DOHH2 (cell line): Measurements from ENCODE around the gene RNF133.

Experiments
- EZH2phosphoT487 ChIP-seq: fragments of 200-600 bp; sonication (generic); IDR thresholded peaks from 2 replicates; pipeline ENCODE4 v1.6.1; 2017; ENCODE audit warnings: borderline replicate concordance, mild to moderate bottlenecking, antibody characterized with exemption, low read length, moderate library complexity, mixed read lengths
- TF ChIP-seq, protein P1 (sequence below): fragments of 200-600 bp; sonication (generic); IDR thresholded peaks from one replicate; pipeline ENCODE4 v1.5.1; 2014; ENCODE audit warnings: antibody characterized with exemption, mild to moderate bottlenecking, low read depth, low read length; ENCODE audit not compliant: poor library complexity, severe bottlenecking

DNA sequence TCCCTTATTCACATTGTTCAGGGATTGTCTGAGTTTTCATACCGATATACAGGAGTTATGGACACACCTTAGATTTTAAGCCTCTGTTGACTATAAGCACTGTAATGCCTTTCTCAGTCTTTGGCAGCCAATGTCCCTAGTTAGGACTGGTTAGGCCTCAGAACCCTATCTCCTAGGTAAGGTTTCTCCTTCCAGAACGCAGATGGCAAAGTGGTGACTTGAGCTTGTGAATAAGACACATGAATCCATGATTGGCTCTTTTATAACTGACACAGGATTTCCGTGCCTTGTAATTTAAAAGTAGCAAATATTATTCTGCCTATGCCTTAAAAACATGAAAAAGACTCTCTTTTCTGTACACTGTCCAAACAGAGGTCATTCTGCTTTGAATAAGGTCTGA lies 16.3 kb upstream of the RNF133 start:
- TF ChIP-seq, protein P1, sequence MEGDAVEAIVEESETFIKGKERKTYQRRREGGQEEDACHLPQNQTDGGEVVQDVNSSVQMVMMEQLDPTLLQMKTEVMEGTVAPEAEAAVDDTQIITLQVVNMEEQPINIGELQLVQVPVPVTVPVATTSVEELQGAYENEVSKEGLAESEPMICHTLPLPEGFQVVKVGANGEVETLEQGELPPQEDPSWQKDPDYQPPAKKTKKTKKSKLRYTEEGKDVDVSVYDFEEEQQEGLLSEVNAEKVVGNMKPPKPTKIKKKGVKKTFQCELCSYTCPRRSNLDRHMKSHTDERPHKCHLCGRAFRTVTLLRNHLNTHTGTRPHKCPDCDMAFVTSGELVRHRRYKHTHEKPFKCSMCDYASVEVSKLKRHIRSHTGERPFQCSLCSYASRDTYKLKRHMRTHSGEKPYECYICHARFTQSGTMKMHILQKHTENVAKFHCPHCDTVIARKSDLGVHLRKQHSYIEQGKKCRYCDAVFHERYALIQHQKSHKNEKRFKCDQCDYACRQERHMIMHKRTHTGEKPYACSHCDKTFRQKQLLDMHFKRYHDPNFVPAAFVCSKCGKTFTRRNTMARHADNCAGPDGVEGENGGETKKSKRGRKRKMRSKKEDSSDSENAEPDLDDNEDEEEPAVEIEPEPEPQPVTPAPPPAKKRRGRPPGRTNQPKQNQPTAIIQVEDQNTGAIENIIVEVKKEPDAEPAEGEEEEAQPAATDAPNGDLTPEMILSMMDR, result no peak
- TF ChIP-seq EZH2phosphoT487, result no peak
